Fibroblast of the conjunctiva (primary cell): Measurements from ENCODE around the gene HYLS1.
"Not testable (repeated sequence)": the region's sequence is repeated elsewhere in the genome, so short reads cannot be mapped to it uniquely, and the experiment has no call there.

Experiments
- DNase-seq: peaks from one replicate; pipeline ENCODE4 v3.0.0-alpha.2; 2010; ENCODE audit warnings: low read depth

HYLS1 gene

GRCh38 chr11:125887373-125888324 is at the start of gene HYLS1:
Gene HYLS1 (plus strand): TSS chr11:125887668. CDS start chr11:125899369, 11,701 bp downstream.
- peak; percentile 94 for DNase-seq

- DNase-seq = no peak
Observed at GRCh38 chr11:125842321-125842948, 45.0 kb upstream of the HYLS1 start.

GRCh38 chr11:125846188-125846587 is 41.3 kb upstream of the HYLS1 start:
- DNase-seq = no peak

- DNase-seq = not testable (repeated sequence)
Observed at GRCh38 chr11:125857670-125858069, 29.8 kb upstream of the HYLS1 start.

GRCh38 chr11:125862786-125863185 is 24.7 kb upstream of the HYLS1 start:
- not testable (repeated sequence) for DNase-seq

- not testable (repeated sequence) for DNase-seq
Observed at GRCh38 chr11:125865354-125865753, 22.1 kb upstream of the HYLS1 start.

- DNase-seq = no peak
Observed at GRCh38 chr11:125869521-125869920, 17.9 kb upstream of the HYLS1 start.

GRCh38 chr11:125871391-125872137 is 15.9 kb upstream of the HYLS1 start:
- peak; percentile 13 for DNase-seq

GRCh38 chr11:125872138-125872491 is 15.4 kb upstream of the HYLS1 start:
- no peak for DNase-seq

GRCh38 chr11:125873881-125874555 is 13.4 kb upstream of the HYLS1 start:
- DNase-seq = no peak

- DNase-seq = peak; percentile 46
Observed at GRCh38 chr11:125874556-125875124, 12.8 kb upstream of the HYLS1 start.

- no peak for DNase-seq
Observed at GRCh38 chr11:125881291-125881690, 6.2 kb upstream of the HYLS1 start.

GRCh38 chr11:125883375-125883774 is 4.1 kb upstream of the HYLS1 start:
- DNase-seq = no peak

- peak; percentile 12 for DNase-seq
Observed at GRCh38 chr11:125886997-125887372, 483 bp upstream of the HYLS1 start.

- DNase-seq = no peak
Observed at GRCh38 chr11:125890447-125891100, 3.1 kb downstream of the HYLS1 start.

- DNase-seq = no peak
Observed at GRCh38 chr11:125892071-125892470, 4.6 kb downstream of the HYLS1 start.

- no peak for DNase-seq
Observed at GRCh38 chr11:125892994-125893393, 5.5 kb downstream of the HYLS1 start.

GRCh38 chr11:125901872-125902271 is 14.4 kb downstream of the HYLS1 start:
- no peak for DNase-seq

GRCh38 chr11:125902277-125902926 is 14.9 kb downstream of the HYLS1 start:
- DNase-seq = no peak

- peak; percentile 55 for DNase-seq
Observed at GRCh38 chr11:125902927-125903710, 15.7 kb downstream of the HYLS1 start, which contains the start of gene PUS3. Gene PUS3 (minus strand): TSS chr11:125903206. CDS start chr11:125896284, 6,922 bp downstream.
